Suppressor macrophage treated with lipopolysaccharide for 4 hours (primary cell): ENCODE results near the gene SCN5A.

Experiments used
- DNase-seq: peaks from one replicate; pipeline ENCODE4 v3.0.0-alpha.2; 2020

SCN5A gene

DNA sequence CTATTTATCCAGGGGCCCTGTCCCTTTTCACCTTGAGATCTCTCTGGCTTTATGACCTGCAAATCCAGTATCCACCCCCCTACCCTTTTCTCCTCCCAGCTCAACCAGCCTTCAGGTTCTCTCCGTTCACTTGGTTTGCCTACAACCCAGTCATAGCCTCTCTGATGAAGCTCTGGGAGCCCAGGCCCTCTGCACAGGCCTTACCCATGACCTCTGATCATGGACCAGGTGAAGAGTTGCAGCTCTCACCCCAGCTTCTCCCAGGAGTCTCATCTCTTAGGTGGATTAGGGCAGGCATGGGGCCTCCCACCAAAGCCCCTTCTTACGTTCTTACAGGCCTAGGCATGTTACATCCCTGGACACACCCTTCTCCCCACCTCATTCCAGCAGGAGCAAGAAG, 93.6 kb downstream of the SCN5A start:
- DNase-seq, result no peak

DNA sequence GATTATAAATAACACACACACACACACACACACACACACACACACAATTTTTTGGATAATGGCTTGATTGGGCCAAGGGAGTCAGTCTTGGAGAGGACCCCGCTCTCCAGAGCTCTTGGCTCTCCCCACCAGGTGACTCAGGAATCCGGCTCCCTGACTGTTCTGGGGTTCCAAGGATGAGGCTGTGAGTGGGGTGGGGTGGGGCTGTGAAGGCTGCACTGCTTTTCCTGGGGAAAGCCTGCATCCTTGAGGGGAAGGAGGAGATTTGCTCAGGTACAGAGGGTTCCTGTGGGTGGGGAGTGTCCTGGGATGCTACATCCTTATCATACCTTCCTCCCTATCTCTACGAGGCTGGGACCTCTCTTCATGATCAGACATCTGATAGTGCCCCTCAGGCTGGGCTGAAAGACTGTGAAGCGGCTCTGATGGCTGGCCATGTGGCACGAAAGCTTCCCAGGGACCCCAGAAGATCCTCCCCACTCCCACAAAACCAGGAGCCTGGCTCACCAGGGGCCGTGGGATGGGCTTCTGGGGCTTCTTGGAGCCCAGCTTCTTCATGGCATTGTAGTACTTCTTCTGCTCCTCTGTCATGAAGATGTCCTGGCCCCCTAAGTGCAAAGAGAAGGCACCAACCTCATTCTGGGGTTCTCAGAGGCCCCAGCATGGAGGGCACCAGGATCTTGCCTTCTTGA, 94.2 kb downstream of the SCN5A start:
- no peak for DNase-seq

DNA sequence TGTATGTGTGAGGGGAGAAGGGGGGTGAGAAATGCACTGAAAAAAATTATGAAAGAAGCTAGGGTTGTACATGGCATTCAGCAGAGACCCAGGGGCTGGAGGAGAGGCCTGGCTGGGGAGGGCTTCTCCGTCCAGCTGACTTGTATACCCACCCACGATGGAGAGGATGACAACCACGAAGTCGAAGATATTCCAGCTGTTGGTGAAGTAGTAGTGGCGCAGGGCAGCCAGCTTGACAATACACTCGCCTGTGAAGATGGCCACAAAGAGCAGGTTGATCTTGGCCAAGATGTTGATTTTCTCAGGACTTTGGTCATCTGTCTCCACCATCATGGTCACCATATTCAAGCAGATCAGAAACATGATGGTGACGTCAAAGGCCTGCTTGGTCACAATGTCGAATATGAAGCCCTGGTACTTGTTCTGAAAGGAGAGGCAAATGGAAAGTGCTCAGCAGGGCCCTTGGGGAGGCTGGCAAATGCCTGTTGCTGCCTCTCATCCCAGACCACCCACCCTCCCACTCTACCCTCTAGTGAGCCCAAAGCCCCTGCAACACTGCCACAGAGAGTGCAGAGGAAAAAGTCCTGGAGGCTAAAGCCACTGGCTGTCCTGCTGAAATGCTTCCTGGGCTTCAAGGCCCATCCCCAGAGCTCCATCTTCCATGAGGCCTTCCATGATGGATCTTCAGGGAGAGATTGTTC, 95.2 kb downstream of the SCN5A start:
- no peak for DNase-seq

DNA sequence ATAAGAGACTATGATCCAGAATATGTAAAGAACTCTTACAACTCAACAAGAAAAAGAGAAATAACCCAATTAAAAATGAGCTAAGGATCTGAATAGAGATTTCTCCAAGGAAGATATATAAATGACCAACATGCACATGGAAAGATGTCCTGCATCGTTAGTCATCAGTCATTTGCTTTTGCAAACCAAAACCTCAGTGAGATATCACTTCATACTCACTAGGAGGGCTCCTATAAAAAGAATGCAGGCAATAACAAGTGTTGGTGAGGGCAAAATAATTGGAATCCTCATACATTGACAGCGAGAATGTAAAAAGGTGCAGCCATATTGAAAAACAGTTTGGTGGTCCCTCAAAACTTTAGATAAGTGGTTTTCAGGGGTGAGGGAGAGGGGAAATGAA, 96.4 kb downstream of the SCN5A start:
- no peak for DNase-seq

DNA sequence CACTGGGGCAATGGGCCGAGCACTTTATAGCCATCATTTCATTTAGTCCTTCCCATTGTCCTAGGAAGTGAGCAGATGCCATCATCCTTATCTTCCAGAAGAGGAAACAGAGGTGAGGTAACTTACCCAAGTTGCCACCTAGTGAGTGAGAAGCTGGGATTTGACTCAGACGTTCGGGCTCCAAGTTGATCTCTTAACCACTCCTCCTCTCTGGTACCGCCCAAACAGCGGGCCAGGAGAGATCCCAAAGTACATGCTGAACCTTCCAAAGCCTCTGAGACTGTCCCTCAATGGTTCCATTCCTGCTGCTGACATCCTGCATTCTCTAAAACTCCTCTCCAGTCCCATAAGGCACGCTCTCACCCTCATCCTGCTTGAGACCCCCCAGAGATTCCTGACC, 97.1 kb downstream of the SCN5A start:
- DNase-seq, result no peak

DNA sequence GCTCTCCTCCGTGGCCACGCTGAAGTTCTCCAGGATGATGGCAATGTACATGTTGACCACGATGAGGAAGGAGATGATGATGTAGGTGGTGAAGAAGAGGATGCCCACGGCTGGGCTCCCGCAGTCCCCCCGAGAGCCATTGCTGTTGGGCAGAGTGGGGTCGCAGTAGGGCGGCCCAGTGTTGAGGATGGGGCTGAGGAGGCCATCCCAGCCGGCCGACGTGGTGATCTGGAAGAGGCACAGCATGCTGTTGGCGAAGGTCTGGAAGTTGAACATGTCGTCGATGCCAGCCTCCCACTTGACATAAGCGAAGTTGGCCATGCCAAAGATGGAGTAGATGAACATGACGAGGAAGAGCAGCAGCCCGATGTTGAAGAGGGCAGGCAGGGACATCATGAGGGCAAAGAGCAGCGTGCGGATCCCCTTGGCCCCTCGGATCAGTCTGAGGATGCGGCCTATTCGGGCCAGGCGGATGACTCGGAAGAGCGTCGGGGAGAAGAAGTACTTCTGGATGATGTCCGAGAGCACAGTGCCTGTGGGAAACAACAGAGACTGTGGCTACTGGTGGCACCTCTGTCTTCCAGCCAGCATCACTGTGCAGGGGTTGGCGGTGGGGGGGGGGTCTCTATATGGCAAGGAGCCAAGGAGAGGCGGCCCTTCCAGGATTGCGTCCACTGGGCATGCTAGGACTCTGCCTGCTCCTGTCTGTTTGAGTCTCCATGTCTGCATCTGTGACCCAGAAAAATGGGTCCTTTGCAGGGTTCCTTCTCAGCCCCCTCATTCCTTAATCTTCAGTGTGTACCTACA, 98.3 kb downstream of the SCN5A start:
- no peak for DNase-seq

DNA sequence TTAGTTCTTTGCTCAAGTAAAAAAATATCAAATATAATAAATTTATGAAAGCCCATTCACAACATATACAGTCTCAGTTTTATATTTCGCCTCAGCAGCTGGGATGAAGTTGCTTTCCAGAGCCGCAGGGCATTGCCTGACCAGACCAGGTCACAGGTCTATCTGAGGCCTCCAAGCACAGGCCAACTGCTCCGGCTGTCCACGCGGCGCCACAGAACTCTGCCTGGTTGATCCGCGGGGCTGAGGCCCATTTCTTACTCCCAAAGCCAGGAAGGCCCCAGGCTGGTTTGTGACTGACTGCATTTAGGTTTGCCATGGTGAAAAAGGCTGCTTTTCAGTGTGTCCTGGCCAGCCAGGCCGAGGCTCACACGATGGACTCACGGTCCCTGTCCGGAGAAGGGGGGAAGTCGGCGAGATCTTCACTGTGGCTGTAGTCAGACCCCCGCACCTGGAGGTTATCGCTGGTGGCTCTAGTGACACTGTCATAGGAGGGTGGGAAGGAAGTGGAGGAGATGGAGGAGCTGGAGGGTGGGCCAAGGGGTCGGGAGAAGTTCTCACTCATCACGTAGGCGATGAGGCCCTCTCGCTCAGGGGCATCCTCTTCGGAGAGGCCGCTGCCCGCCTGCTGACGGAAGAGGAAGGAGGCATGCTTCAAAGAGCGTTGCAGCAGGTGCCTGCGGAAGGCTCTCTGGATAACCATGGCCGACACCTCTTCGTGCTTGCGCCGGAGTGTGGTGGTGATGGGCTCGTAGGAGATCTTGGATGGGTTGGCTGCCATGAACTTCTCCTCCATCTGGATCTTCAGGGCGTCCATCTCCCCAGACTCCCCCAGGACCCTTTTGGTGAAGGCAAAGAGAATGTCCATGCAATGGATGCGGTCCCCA, 99.3 kb downstream of the SCN5A start:
- no peak for DNase-seq

DNA sequence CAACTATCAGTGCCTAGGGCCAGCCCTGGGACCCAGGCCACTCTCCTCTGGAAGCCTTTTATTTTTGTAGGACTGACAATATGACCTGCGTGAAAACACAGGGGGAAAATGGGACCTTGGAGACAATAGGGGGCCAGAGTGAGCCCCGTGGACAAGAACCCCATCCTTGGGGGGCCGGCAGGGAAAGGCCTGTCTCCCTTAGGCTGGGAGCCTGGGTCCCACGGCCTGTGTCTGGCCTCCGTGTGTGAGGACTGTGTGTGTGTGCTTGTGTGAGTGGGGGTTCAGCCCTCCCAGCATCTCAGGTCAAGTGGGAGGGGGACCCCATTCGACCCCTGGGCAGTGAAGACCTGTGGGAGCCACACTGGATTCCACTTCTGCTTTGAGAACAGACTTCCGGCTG, 100.0 kb downstream of the SCN5A start:
- DNase-seq, result no peak

DNA sequence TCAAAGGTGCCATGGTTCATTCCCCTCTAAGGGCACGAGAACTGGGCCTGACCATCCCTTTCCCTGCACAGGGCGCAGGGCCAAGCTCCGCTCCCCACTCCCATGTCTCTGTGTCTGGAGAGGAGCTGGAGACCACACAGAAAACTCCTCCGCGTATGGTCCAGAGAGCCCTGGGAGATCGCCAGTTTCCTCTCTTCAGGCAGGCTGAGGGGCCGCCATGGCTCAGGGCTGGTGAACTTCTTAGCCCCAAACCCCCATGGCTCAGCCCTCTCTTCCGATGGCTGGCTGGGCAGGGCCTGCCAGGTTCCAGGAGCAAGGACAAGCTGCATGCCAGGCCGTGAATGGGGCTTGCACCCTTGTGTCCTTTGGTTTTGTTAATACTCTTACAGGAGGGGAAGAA, 100.4 kb downstream of the SCN5A start:
- no peak for DNase-seq

DNA sequence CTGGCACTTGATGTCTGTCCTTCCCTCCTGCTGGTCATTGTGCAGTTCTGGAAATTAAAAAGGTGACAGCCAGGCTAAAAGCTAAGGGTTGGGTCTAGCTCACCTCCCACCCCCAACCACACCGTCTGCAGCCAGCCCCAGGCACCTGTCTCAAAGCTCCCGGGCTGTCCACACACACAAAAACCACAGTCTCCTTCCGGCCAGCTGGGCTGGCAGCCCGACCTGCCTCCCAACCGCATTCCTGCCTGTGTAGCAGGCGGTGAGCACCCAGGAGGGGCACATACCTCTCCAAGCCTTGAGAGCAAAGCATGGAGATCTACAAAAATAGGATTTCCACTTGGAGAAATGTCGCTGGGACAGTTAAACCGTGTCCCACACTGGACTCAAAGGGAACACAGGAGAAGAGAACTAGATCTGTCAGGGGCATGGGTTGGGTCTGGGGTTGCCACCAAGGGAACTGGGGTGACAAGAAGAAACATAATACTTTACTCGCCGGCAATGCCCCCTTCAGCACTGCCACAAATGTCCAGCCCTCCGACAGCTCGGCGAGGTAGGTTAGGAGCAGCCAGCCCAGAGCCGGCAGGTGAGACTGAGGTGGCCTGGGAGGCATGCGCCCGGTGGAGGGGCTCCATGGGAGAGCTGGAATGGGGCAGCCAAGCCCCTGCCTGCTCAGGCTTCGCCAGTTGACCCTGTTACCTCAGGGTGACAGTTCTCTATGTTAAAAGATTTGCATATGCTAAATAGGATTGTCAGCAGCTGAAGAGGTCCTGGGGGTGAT, 101.1 kb downstream of the SCN5A start:
- DNase-seq, result no peak

DNA sequence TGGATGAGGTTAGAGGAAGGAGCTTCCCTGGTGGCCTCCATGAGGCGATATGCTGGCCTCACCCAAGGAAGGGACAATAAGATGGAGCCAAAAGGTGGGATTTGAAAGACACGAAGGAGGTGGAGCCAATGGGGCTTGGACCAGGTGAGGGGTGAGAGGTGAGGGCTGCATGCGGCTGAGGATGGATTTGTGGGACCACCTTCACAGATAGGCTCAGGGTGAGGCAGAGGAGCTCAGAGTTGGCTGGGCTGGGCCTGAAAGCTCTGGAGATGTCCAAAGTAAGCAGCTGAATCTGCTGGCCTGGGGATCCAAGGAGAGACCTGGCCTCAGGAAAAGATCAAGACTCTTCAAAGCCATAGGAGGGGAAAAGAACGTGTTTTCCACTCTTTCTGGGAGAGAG, 103.5 kb downstream of the SCN5A start:
- no peak for DNase-seq

DNA sequence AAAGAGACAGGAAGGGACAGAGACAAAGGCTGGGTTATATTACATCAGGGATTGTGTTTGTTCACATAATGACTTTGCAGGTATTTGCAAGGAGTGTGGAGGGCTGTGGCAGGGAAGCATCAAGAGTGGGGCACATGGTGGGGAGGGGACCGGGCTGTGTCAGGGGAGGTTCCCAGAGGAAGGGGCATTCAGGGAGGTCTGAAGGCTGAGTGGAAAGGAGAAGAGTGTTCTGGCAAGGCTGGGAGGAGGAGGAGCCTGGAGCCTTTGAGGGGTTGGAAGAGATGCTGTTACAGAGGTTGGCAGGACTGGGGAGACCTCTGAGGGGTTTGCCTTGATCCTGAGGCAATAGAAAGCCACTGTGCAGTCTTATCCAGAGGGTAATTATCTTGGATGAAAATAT, 103.9 kb downstream of the SCN5A start:
- no peak for DNase-seq

DNA sequence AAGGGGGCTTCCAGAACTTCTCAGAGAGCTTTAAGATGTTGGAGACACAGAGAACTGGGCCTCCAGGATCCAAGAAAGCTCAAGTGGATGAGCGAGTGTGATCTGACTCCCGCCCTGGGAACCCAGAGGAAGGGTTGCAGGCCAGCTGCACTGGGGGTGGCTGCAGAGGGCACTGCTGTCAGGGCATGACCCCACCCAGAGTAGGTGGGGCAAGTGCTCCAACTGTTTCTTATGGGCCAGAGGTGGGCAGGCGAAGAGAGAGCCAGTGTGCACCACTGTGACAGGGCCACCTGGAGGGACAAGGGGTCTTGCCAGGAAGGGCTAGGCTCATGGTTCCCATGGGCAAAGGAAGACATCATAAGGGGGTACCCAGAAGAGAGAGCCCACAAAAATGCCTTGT, 104.6 kb downstream of the SCN5A start:
- no peak for DNase-seq

DNA sequence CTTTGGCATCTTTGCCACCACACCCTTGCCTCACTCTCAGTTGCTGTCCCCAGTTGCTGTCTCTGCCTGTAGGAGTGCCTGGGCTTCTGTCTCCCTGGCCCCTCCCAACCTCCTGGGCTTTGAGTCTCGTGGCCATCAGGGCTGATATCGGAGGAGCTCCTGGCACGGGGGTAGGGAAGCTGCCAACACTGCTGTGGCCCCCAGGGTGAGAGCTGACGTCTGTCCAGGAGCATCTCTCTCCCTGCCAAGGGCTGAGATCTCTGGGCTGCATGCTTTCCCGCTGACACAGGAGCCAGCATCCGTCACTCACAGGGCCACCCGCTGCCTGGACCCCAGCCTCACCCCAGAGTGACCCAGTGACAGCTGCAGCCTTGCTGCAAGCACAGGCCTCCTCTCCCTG, 105.9 kb downstream of the SCN5A start:
- no peak for DNase-seq

DNA sequence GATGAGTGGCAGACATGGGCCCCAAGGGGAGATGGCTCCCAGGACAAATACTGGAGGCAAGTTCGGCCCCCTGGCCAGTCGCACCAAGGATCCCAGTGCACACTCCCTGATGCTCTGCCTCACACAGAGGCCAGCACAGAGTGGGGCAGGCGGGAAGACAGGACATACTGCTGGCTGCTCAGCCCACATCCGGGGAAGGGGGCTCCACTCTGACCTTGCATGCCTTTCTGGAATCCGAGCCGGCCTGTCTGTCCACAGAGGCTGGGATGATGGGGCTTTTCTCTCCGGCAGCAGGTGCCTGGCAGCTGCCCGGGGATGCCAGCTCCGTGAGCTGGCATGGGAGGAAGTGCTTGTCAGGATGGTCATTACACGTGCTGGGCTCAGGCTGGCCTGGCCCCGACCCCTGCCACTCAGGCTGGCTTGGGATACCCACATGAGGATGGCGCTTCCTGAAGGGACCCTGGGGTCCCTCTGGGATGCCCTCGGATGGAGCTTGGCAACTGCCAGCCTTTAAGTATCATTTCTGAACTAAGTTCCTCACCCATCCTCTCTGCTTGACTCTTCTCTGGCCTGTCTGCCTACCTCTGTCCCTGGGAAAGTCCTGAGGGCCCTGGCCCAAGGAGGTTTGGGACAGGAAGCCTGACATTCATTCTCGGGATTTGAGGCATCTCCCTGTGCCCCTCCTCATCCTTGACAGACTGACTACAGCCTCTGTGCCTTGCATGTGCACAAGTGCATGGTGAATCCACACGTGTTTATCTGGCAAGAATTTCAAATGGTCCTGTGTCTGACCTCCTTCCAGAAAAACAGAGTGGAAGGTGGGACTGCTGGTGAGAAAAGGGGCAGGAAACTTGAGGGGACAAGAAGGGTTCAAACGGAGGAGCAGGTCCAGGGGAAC, 106.8 kb downstream of the SCN5A start:
- no peak for DNase-seq

DNA sequence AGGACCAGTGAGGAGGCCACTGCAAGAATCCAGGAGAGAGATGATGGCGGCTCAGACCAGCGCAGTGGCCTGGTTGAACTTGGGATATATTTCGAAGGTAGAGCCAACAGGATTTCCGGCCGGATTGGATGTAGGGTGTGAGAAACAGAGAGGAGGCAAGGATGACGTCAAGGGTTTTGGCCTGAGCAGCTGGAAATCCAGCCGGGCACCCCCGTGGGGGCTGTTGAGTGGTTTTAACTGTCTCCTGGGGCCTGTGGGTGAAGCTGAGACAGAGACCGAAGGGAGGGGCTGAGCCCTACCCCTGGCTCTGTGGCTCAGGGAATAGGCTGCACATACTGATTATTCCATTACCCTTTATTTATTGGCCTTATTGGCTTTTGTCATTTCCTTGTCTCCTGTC, 107.7 kb downstream of the SCN5A start:
- DNase-seq, result no peak

DNA sequence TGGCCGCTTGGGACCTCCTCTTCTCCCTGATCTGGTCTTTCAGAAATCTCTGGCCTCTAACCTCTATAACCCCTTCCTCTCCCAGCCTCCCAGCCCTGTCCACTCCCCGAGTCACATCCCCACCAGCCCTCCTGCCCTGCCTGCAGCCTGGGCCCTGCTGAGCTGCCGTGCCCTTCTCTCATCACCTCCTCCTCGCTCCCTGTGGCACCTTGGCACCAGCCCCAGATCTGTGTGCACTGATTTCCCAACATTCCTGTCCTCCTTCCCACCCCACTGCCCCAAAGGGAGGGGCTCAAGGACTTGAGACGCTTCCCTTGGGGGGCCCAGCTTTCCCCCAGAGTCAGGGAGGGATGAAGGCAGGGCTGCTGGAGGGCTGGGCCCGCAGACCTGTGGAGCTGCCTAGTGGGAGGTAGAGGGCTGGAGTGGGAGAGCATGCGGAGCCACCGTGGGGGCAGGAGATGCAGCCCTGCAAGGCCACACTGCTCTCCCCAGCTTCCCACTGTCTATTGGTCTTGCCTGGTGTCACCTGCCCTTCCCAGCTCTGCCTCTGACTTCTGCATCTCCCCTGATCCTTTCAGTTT, 110.6 kb downstream of the SCN5A start:
- DNase-seq, result no peak

DNA sequence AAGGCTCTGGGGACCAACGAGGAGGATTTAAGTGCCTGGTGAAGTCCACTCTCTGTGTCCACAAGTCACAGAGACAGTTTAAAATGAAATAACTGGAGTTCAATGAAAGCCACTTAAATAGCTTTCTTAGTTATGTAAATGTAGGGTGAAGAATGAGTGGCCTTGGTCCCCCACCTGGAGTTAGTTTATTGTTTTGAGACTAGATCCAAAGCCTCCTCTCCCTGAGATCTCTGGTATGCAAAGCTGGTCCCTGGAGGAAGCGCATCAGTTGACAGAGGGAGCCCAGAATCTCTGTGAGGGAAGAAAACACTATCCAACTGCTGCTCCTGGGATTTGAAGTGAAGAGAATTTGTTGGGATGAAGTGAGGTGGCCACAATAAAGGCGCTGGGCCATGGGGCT, 112.8 kb downstream of the SCN5A start:
- no peak for DNase-seq

DNA sequence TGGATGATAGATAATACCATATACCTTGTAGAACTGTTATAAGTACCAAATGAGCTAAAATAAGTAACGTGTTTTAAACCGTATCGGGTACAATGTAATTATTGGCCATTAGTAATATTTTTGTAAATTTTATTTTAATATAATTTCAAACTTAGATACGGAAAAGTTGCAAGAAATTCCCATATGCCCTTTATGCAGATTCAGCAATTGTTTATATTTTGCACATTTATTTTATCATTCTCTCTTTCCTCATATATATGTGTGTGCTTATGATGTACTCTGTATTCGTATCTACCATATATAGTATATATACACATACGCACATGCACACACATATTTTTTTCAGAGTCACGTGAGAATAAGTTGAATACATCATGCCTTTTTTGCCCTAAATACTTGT, 114.9 kb downstream of the SCN5A start:
- no peak for DNase-seq

DNA sequence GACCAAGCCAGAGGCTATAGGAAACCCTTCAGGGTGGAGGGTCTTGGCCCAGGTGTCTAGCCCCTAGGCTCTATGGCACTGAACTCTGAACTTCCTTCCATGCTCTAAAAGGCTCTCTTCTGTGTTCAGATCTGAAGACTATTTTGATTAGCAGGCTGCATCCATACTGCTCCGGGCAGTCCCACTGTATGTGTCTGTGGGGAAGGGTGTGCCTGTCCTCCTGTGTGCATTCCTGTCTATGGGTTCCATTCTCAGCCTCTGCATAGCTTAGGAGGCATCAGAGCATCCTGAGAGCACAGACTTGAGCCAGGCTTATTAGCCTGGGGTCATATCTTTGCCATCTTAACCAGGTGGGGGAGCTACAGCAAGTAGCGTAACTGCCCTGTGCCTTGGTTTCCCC, 115.3 kb downstream of the SCN5A start:
- DNase-seq, result no peak
